ENCODE data around the gene COL12A1.

Gene COL12A1

GRCh38 chr6:75116946-75117345 lies 88.9 kb downstream of the COL12A1 start:
- H3K27ac ChIP-seq = no peak overlapping the region
- no peak for DNase-seq (ENCODE audit: low spot score)
- TF ChIP-seq, protein P1, sequence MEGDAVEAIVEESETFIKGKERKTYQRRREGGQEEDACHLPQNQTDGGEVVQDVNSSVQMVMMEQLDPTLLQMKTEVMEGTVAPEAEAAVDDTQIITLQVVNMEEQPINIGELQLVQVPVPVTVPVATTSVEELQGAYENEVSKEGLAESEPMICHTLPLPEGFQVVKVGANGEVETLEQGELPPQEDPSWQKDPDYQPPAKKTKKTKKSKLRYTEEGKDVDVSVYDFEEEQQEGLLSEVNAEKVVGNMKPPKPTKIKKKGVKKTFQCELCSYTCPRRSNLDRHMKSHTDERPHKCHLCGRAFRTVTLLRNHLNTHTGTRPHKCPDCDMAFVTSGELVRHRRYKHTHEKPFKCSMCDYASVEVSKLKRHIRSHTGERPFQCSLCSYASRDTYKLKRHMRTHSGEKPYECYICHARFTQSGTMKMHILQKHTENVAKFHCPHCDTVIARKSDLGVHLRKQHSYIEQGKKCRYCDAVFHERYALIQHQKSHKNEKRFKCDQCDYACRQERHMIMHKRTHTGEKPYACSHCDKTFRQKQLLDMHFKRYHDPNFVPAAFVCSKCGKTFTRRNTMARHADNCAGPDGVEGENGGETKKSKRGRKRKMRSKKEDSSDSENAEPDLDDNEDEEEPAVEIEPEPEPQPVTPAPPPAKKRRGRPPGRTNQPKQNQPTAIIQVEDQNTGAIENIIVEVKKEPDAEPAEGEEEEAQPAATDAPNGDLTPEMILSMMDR (conservative IDR thresholded peaks at IDR 0.05; ENCODE audit: low read depth) = no peak
- ChIA-PET CTCF (no interaction called here), POLR2A (ENCODE audit: low non-redundant PET) (no interaction called here)

DNA sequence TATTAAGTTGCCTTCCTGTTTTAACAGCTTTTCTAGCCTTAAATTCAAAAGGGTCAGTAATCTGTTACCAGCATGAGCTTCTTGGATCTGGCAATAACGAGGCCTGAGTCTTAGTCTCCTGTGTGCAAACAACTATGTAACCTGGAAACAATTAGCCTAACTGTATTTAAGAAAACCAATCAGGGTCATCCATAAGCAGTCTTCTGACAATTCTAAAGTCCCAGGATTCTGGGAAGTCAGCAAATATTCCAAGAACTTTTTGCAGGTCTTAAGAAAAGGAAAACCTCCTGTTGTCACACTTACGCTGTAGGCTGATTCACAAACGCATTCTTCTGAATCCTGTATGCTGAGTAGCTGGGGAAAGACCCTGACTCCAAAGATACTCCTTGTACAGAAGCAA lies 90.4 kb downstream of the COL12A1 start:
- ChIA-PET CTCF (no interaction called here), POLR2A (ENCODE audit: low non-redundant PET) (no interaction called here)

GRCh38 chr6:75114806-75115205 lies 91.0 kb downstream of the COL12A1 start:
- no peak overlapping the region for H3K27ac ChIP-seq
- ChIA-PET POLR2A (ENCODE audit: low non-redundant PET) (no interaction called here), CTCF (no interaction called here)
- no peak for DNase-seq (ENCODE audit: low spot score)
- TF ChIP-seq, protein P1 (conservative IDR thresholded peaks at IDR 0.05; ENCODE audit: low read depth) = no peak

More for the DNA sequence above, 90.4 kb downstream of the COL12A1 start:
- no peak for DNase-seq (ENCODE audit: low spot score)
- no peak overlapping the region for H3K27ac ChIP-seq
- TF ChIP-seq, protein P1 (conservative IDR thresholded peaks at IDR 0.05; ENCODE audit: low read depth) = no peak

DNA sequence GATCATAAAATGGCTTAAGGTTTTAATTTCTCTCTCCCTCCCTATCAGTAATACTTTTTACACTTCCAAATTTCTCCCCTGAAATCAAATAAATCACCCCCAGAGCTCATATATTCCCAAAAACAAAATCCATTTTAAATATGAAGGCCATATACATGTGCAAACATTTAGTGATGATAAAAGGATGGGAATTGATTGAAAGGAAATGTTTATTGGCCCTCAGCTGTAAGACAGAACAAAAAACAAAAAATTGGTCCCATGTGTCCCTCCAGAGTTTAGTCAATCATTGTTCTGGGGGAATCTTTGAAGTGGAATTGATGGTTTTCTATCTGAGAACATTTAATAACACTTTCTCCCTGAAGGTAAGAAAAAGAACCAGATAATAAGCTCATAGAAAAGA lies 91.7 kb downstream of the COL12A1 start:
- CTCF ChIA-PET = no interaction called here
- POLR2A ChIA-PET (ENCODE audit: low non-redundant PET) = no interaction called here
- no peak for DNase-seq (ENCODE audit: low spot score)
- TF ChIP-seq, protein P1 (conservative IDR thresholded peaks at IDR 0.05; ENCODE audit: low read depth) = no peak
- H3K27ac ChIP-seq = no peak overlapping the region

GRCh38 chr6:75113446-75113845 lies 92.4 kb downstream of the COL12A1 start:
- POLR2A ChIA-PET (ENCODE audit: low non-redundant PET) = no interaction called here
- TF ChIP-seq, protein P1 (conservative IDR thresholded peaks at IDR 0.05; ENCODE audit: low read depth) = no peak
- CTCF ChIA-PET = no interaction called here
- DNase-seq (ENCODE audit: low spot score) = no peak
- H3K27ac ChIP-seq = no peak overlapping the region

- ChIA-PET CTCF (no interaction called here), POLR2A (ENCODE audit: low non-redundant PET) (no interaction called here)
- no peak overlapping the region for H3K27ac ChIP-seq
- DNase-seq (ENCODE audit: low spot score) = no peak
- TF ChIP-seq, protein P1 (conservative IDR thresholded peaks at IDR 0.05; ENCODE audit: low read depth) = no peak
Observed at GRCh38 chr6:75109765-75110164, 96.1 kb downstream of the COL12A1 start.

DNA sequence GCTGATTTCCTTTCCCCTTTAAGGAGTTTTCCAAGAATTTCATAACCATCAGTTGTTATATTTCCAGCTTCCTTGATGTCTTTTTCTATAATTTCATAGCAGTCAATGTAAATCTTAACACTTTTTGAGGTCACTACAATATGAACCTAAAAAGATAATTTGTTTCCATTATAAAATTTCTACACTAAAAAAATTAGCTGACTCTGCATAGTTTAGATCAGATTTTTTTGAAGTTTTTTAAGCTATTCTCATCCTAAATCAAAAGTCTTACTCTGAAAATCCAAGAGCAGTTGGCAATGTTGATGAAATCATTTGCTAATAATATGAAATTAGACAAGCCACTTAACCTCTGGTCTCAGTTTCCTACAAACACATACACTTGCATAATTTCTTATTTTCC lies 96.8 kb downstream of the COL12A1 start:
- ChIA-PET POLR2A (ENCODE audit: low non-redundant PET) (no interaction called here), CTCF (no interaction called here)
- H3K27ac ChIP-seq = no peak overlapping the region
- TF ChIP-seq, protein P1 (conservative IDR thresholded peaks at IDR 0.05; ENCODE audit: low read depth) = no peak
- DNase-seq (ENCODE audit: low spot score) = no peak

Data from RWPE1 (cell line).